Measurements from ENCODE around the gene SUN1. TPM values are rescaled to one million over a fixed set of nuclear protein-coding genes. Genes with fewer than 3 reads are reported as not detected.
A peak's percentile ranks its signal among the peaks of the same experiment; 100 is the strongest.

The SUN1 gene
- total RNA-seq, 6 experiments from 2014 or later = 51.0 to 69.8 (median 61.2) TPM

GRCh38 chr7:834277-834676 lies 2.0 kb downstream of the SUN1 start:
- peak overlapping the region; percentile 98 for H3K27ac Mint-ChIP-seq
- TF ChIP-seq CTCF (IDR thresholded peaks at IDR 0.05) = no peak
- H3K9me3 Mint-ChIP-seq = no peaks in the 10 kb centered on the region
- no peak overlapping the region for H3K4me3 Mint-ChIP-seq
- peaks cover 44% of the 10 kb centered on the region for H3K4me1 Mint-ChIP-seq (ENCODE audit: low read depth)
- peaks cover 13% of the 10 kb centered on the region for H3K36me3 Mint-ChIP-seq (ENCODE audit: low read depth)
- peaks cover 2% of the 10 kb centered on the region for H3K27me3 Mint-ChIP-seq (ENCODE audit: insufficient read depth)
- DNase-seq = no peak

- no peak for DNase-seq
- peaks cover 2% of the 10 kb centered on the region for H3K27me3 Mint-ChIP-seq (ENCODE audit: insufficient read depth)
- no peak overlapping the region for H3K27ac Mint-ChIP-seq
- H3K9me3 Mint-ChIP-seq = no peaks in the 10 kb centered on the region
- peaks cover 17% of the 10 kb centered on the region for H3K36me3 Mint-ChIP-seq (ENCODE audit: low read depth)
- H3K4me1 Mint-ChIP-seq (ENCODE audit: low read depth) = peaks cover 44% of the 10 kb centered on the region
- no peak overlapping the region for H3K4me3 Mint-ChIP-seq
- TF ChIP-seq CTCF (IDR thresholded peaks at IDR 0.05) = no peak
These were observed 2.7 kb downstream of the SUN1 start for GRCh38 chr7:835021-835420.

- Mint-ChIP-seq H3K27me3 (ENCODE audit: insufficient read depth) (peaks cover 2% of the 10 kb centered on the region), H3K4me3 (no peak overlapping the region), H3K9me3 (no peaks in the 10 kb centered on the region), H3K36me3 (ENCODE audit: low read depth) (peaks cover 19% of the 10 kb centered on the region), H3K27ac (peak overlapping the region; percentile 55), H3K4me1 (ENCODE audit: low read depth) (peaks cover 36% of the 10 kb centered on the region)
- no peak for TF ChIP-seq CTCF (IDR thresholded peaks at IDR 0.05)
- DNase-seq = no peak
These were observed 3.5 kb downstream of the SUN1 start for GRCh38 chr7:835485-836401.

GRCh38 chr7:836429-836828 lies 4.2 kb downstream of the SUN1 start:
- Mint-ChIP-seq H3K36me3 (ENCODE audit: low read depth) (peaks cover 19% of the 10 kb centered on the region), H3K9me3 (no peaks in the 10 kb centered on the region), H3K27ac (peak overlapping the region; percentile 55), H3K27me3 (ENCODE audit: insufficient read depth) (peaks cover 2% of the 10 kb centered on the region), H3K4me1 (ENCODE audit: low read depth) (peaks cover 30% of the 10 kb centered on the region), H3K4me3 (no peak overlapping the region)
- TF ChIP-seq CTCF (IDR thresholded peaks at IDR 0.05) = peak; percentile 76
- DNase-seq = peak; percentile 45

- Mint-ChIP-seq H3K9me3 (no peaks in the 10 kb centered on the region), H3K27ac (peak overlapping the region; percentile 17; the same call in 1 of the 2 replicates), H3K27me3 (ENCODE audit: insufficient read depth) (peaks cover 2% of the 10 kb centered on the region), H3K4me1 (ENCODE audit: low read depth) (peaks cover 24% of the 10 kb centered on the region), H3K36me3 (ENCODE audit: low read depth) (peaks cover 19% of the 10 kb centered on the region), H3K4me3 (no peak overlapping the region)
- no peak for DNase-seq
- TF ChIP-seq CTCF (IDR thresholded peaks at IDR 0.05) = no peak
These were observed 4.7 kb downstream of the SUN1 start for GRCh38 chr7:837001-837400.
